Stimulated activated effector memory CD8-positive, alpha-beta T cell treated with anti-CD3 and anti-CD28 coated beads, Interleukin-12 subunit alpha, Interleukin-12 subunit beta, amount 100 ng/mL, for 72 hours (primary cell): ENCODE measurements around the gene NFYB.
A peak's percentile ranks its signal among the peaks of the same experiment; 100 is the strongest.
"Not testable (repeated sequence)": the region's sequence is repeated elsewhere in the genome, so short reads cannot be mapped to it uniquely, and the experiment has no call there.

ENCODE experiments used
- ATAC-seq: fragments of 150-1000 bp; cut with Tn5 transposase; 2 replicates; pipeline ENCODE4 v1.10.0; 2021
- DNase-seq, 2 donors: peaks; one replicate each; pipeline ENCODE4 v3.0.0; 2021 to 2022; ENCODE audit warnings: low spot score in 2 of 2
- H3K27ac Mint-ChIP-seq: one replicate; pipeline ENCODE4 v1.8.0; 2022; ENCODE audit warnings: mild to moderate bottlenecking, mixed read lengths
- H3K36me3 Mint-ChIP-seq: one replicate; pipeline ENCODE4 v1.8.0; 2022; ENCODE audit warnings: mild to moderate bottlenecking, mixed read lengths
- H3K4me1 Mint-ChIP-seq: one replicate; pipeline ENCODE4 v1.8.0; 2022; ENCODE audit warnings: mixed read lengths
- H3K4me3 Mint-ChIP-seq: one replicate; pipeline ENCODE4 v1.8.0; 2022; ENCODE audit warnings: mild to moderate bottlenecking, mixed read lengths
- H3K9me3 Mint-ChIP-seq: one replicate; pipeline ENCODE4 v1.8.0; 2022; ENCODE audit warnings: mixed read lengths

Gene NFYB

DNA sequence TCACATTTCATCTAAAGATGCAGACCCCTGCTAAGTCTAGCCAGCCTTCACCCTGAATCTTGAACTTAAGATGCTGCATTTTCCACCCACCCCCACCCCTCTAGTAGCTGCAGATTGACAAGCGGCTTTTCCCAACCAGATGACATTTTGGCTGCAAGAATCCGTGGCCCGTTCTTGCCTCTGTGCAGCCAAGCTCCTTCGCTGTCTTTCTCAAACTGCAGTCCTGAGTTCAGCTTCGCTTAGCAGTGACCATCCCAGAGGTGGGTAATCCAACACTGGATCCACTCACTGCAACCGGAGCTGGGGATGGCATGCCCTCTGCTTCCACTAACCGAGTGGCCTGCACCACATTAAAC is 765 bp upstream of the NFYB start:
- Mint-ChIP-seq H3K4me1 (no peaks in the 10 kb centered on the region), H3K9me3 (no peaks in the 10 kb centered on the region), H3K27ac (peak overlapping the region; percentile 26), H3K4me3 (peak overlapping the region; percentile 68), H3K36me3 (no peaks in the 10 kb centered on the region)
- DNase-seq (no peak), ATAC-seq (no peak)

DNA sequence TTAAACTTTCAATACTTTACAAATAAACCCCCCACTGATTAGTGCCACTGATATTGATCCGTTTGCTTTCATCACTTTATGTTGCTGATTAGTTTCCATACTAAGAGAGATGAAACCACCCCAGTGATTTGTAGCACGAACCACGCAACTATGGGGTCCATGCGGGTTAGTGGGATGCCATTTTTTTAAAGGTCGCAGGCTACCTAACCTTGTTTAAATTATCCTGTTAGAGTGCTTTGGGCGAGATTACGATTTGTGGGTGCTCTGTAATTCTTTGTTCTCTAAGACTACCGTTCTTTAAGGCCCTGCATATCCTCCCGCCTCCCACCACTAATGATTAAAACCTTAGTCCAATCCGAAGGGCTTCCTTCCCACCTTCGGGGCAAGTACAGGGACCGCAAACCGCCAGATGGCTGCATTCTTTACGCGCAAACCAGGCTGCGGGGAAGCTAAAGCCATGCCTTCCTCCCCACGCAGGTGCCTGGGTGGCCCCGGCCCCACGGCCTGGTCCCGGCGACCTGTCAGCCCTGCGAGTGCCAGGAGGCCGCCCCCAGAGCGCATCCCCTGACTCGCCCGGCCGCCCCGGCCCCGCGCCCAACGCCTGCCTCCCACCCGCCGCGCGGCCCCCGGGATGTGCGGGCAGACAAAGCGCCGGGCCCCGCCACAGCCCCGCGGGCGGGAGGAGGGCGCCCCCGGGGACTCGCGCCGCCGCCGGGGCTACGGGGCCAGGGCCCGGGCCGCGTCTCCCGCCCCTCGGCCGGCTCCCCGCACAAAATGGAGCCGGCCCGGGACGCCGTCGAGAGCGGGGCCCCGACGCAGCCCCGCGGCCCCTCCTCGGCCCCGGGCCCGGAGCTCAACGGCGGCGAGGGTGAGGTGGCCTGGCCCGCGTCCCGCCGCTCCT is 759 bp downstream of the NFYB start:
- H3K27ac Mint-ChIP-seq = peak overlapping the region; percentile 58
- no peaks in the 10 kb centered on the region for H3K9me3 Mint-ChIP-seq
- DNase-seq = peak; percentile 34 to 79
- no peaks in the 10 kb centered on the region for H3K36me3 Mint-ChIP-seq
- peaks cover 5% of the 10 kb centered on the region for H3K4me1 Mint-ChIP-seq
- ATAC-seq = peak; percentile 40
- peak overlapping the region; percentile 68 for H3K4me3 Mint-ChIP-seq

DNA sequence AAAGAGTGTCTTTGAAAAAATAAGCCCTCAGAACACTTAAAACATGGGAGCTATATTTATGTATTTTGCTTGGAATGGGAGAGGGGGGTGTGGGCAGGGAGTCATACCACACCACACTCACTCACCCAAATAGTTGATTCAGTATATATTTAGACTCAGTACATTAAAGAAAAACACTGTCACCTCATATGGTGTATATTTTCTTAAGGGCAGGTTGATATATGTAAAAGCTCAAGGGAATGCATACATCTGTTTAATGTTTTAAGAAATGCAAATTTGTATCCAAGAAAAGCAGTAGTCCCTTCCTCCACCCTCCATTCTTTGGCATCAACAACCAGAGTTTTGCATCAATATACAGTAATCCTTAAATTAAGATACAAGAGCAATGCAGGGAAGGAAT is 1.4 kb downstream of the NFYB start:
- ATAC-seq = no peak
- DNase-seq = no peak
- peak overlapping the region; percentile 68 for H3K4me3 Mint-ChIP-seq
- H3K4me1 Mint-ChIP-seq = peaks cover 10% of the 10 kb centered on the region
- H3K27ac Mint-ChIP-seq = peak overlapping the region; percentile 58
- no peaks in the 10 kb centered on the region for H3K9me3 Mint-ChIP-seq
- no peaks in the 10 kb centered on the region for H3K36me3 Mint-ChIP-seq

DNA sequence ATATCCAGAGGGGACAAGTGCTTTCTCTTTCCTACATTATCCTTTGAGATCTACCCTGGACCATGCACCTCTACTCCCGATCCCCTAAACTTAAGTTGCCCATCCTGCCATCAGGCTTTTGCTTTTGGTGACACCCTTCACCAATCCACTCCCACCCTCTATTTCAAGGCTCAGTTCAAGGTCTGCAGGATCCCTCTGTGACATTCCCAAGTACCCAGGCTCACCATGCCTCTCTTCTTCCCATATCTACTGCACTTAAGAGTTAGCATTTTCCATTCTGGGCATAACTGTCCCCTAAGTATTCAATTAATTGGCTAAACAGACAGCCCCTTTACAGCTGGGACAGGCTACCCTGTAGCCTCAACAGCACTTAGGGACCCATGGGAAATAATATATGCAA is 3.1 kb downstream of the NFYB start:
- no peak overlapping the region for H3K4me3 Mint-ChIP-seq

GRCh38 chr12:104133866-104134265 is 4.1 kb downstream of the NFYB start:
- peaks cover 16% of the 10 kb centered on the region for H3K4me1 Mint-ChIP-seq

More for the DNA sequence above, 3.1 kb downstream of the NFYB start:
- no peak overlapping the region for H3K27ac Mint-ChIP-seq
- peaks cover 16% of the 10 kb centered on the region for H3K4me1 Mint-ChIP-seq
- peaks cover 5% of the 10 kb centered on the region for H3K36me3 Mint-ChIP-seq
- ATAC-seq = no peak
- H3K9me3 Mint-ChIP-seq = no peaks in the 10 kb centered on the region
- no peak for DNase-seq

GRCh38 chr12:104133321-104133720 is 4.7 kb downstream of the NFYB start:
- DNase-seq (no peak), ATAC-seq (no peak)
- H3K4me1 Mint-ChIP-seq = peaks cover 16% of the 10 kb centered on the region
- no peak overlapping the region for H3K4me3 Mint-ChIP-seq
- no peaks in the 10 kb centered on the region for H3K9me3 Mint-ChIP-seq
- H3K36me3 Mint-ChIP-seq = peaks cover 21% of the 10 kb centered on the region
- H3K27ac Mint-ChIP-seq = no peak overlapping the region

More at GRCh38 chr12:104133866-104134265, 4.1 kb downstream of the NFYB start:
- no peaks in the 10 kb centered on the region for H3K9me3 Mint-ChIP-seq
- ATAC-seq = no peak
- H3K27ac Mint-ChIP-seq = no peak overlapping the region
- no peak overlapping the region for H3K4me3 Mint-ChIP-seq
- no peak for DNase-seq
- H3K36me3 Mint-ChIP-seq = peaks cover 15% of the 10 kb centered on the region

DNA sequence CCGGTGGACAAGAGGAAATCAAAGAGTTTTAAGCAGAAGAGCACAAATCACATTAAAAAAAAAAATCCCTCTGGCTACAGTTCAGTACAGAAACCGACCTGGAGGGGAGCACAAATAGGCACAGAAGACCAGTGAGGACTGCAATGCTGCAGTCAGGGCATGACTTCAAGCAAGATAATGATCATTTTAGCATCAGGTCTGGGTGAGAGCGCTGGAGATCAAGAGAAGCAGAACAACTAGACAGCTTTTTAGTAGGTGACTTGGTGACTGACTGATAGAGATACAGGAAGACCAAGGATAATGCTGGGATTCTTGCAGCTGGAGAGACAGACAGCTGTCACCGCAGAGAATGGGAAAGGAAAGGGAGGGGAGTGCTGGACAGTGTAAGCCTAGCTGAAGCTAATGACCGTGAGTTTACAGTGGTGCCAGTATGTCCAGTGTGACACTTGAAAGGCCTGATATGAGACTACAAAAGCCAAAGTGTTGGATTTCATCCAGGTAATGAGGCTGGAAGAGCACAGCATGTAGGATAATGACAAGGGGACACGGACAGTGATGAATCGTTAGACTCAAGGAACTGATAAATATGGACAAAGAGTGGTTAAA is 5.6 kb downstream of the NFYB start:
- H3K36me3 Mint-ChIP-seq = peaks cover 29% of the 10 kb centered on the region
- H3K4me3 Mint-ChIP-seq = no peak overlapping the region
- ATAC-seq (no peak), DNase-seq (no peak)
- peaks cover 16% of the 10 kb centered on the region for H3K4me1 Mint-ChIP-seq
- peak overlapping the region; percentile 2 for H3K27ac Mint-ChIP-seq
- H3K9me3 Mint-ChIP-seq = no peaks in the 10 kb centered on the region

DNA sequence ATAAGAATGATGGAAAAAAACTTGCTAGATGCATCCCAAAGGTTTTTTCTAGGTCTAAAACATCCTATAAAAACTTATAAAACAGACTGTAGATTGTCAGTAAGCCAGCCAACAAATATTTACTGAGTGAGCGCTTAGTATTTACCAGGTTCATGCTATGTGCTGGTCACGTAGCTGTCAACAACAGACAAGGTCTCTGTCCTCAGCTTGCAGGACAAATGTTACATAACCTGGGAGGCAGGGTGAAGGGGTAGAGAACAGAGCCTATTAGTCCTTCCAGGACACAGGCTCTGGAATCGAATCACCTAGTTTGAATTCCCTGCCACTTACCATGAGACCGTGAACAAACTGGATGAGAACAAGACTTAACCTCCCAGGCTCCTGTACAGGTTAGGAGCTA is 6.4 kb downstream of the NFYB start:
- Mint-ChIP-seq H3K27ac (peak overlapping the region; percentile 2), H3K9me3 (no peaks in the 10 kb centered on the region), H3K36me3 (peaks cover 38% of the 10 kb centered on the region), H3K4me1 (peaks cover 16% of the 10 kb centered on the region), H3K4me3 (no peak overlapping the region)
- DNase-seq (no peak), ATAC-seq (no peak)

DNA sequence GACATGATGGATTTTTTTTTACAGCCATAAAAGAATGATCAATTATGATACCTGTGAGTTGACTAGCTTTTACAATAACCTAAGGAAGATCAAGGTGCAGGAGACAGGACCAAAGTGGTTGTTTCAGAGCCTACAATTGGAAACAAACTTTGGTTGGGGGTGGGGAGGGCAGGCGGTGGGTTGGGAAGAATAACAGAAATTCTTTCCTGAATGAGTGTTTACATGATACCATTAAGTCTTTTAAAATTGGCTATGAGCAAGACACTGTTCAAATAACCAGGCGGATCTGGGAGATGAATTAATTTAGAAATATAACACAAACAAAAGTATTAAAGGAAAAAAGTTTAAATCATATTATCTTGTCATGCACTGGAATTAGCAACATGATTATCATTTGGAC is 7.2 kb downstream of the NFYB start:
- Mint-ChIP-seq H3K4me3 (no peak overlapping the region), H3K9me3 (no peaks in the 10 kb centered on the region), H3K36me3 (peaks cover 46% of the 10 kb centered on the region), H3K4me1 (peaks cover 16% of the 10 kb centered on the region), H3K27ac (no peak overlapping the region)
- DNase-seq = no peak
- ATAC-seq = no peak

DNA sequence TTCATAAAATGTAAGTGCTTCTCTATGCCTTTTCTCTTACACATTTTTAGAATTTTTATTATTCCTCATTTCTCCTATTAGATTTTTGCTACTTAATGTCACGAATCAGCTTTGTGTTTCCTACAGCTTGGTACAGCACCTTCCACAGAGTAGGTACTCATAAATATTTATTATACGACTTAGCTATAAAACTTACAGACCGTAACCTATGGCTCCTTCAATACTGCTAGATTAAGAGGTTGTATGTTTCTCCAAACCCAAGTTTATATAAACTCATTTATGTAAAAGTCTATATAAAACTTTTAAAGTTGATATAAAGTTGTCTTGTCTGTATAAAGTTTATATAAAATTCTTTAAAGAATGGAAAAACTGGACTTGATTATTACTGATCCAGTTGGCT is 11.5 kb downstream of the NFYB start:
- ATAC-seq (no peak), DNase-seq (no peak)
- Mint-ChIP-seq H3K4me3 (no peak overlapping the region), H3K4me1 (peaks cover 6% of the 10 kb centered on the region), H3K9me3 (no peaks in the 10 kb centered on the region), H3K36me3 (peaks cover 88% of the 10 kb centered on the region), H3K27ac (no peak overlapping the region)

GRCh38 chr12:104122298-104122697 is 15.7 kb downstream of the NFYB start:
- no peak overlapping the region for H3K4me3 Mint-ChIP-seq
- H3K27ac Mint-ChIP-seq = no peak overlapping the region
- no peaks in the 10 kb centered on the region for H3K9me3 Mint-ChIP-seq
- ATAC-seq (no peak), DNase-seq (no peak)
- H3K36me3 Mint-ChIP-seq = peaks cover 100% of the 10 kb centered on the region
- H3K4me1 Mint-ChIP-seq = no peaks in the 10 kb centered on the region

DNA sequence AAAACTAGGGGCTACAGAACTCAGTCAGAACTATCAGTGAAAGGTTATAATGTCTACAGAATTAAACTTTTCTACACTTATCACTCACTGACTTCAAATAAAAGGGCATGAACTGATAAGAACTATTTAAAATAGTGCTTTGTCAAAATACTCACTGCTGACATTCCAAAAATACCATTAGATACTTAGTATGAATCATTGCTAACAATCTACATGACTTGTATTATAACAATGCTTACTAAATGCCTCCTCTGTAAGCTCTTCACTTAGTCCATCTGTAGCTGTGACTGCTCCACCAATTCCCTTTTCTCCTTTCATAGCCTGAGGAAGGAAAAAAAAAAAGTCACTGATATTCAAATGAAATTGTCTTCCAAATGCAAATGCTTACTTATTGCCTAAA is 17.0 kb downstream of the NFYB start:
- no peak for ATAC-seq
- H3K27ac Mint-ChIP-seq = no peak overlapping the region
- H3K4me1 Mint-ChIP-seq = peaks cover 1% of the 10 kb centered on the region
- no peak for DNase-seq
- H3K9me3 Mint-ChIP-seq = no peaks in the 10 kb centered on the region
- H3K36me3 Mint-ChIP-seq = peaks cover 96% of the 10 kb centered on the region
- H3K4me3 Mint-ChIP-seq = no peak overlapping the region

GRCh38 chr12:104115587-104115975 is 22.4 kb downstream of the NFYB start:
- Mint-ChIP-seq H3K4me3 (no peak overlapping the region), H3K9me3 (no peaks in the 10 kb centered on the region), H3K36me3 (peaks cover 55% of the 10 kb centered on the region), H3K4me1 (peaks cover 11% of the 10 kb centered on the region), H3K27ac (peak overlapping the region; percentile 10)
- DNase-seq (no peak), ATAC-seq (no peak)

DNA sequence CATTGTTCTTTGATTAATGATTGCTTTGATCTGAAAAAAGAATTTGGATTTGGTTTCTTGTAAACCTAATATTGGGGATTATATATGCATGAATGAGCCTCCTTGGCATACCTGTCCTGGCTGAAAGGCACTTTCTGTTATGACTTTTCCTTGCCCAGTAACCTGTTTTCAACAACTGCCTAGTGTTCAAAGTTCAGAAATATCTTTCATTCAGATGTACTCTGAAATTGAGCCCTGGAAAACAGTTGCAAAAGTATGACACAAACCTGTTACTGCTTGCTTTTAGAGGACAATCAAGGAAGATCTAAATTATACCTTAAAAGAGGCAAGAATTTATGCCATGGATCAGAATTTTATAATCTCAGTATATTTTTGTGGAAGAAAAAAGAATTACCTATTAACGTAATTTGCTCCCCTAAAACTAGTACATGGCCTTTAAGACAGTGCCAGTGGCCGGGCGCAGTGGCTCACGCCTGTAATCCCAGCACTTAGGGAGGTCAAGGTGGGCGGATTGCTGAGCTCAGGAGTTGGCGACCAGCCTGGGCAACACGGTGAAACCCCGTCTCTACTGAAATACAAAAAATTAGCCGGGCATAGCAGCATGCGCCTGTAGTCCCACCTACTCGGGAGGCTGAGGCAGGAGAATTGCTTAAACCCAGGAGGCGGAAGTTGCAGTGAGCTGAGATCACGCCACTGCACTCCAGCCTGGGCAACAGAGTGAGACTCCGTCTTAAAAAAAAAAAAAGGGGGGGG is 23.0 kb downstream of the NFYB start:
- ATAC-seq, H3K4me3 Mint-ChIP-seq, H3K27ac Mint-ChIP-seq: not testable (repeated sequence)

GRCh38 chr12:104109446-104110271 is 28.4 kb downstream of the NFYB start:
- no peak overlapping the region for H3K4me3 Mint-ChIP-seq
- DNase-seq (no peak), ATAC-seq (no peak)
- H3K9me3 Mint-ChIP-seq = no peaks in the 10 kb centered on the region
- peaks cover 15% of the 10 kb centered on the region for H3K4me1 Mint-ChIP-seq
- peaks cover 16% of the 10 kb centered on the region for H3K36me3 Mint-ChIP-seq
- no peak overlapping the region for H3K27ac Mint-ChIP-seq

More for the DNA sequence above, 23.0 kb downstream of the NFYB start:
- H3K36me3 Mint-ChIP-seq = peaks cover 49% of the 10 kb centered on the region
- peaks cover 11% of the 10 kb centered on the region for H3K4me1 Mint-ChIP-seq
- not testable (repeated sequence) for DNase-seq, H3K9me3 Mint-ChIP-seq
